ENCODE data around the gene TTC17. TPM values are rescaled to one million over a fixed set of nuclear protein-coding genes. Genes with fewer than 3 reads are reported as not detected.
"Not testable (repeated sequence)": the region's sequence is repeated elsewhere in the genome, so short reads cannot be mapped to it uniquely, and the experiment has no call there.

The TTC17 gene
- total and polyA plus RNA-seq, 2 donors (not counting 1 experiment from before 2014, with no cell fraction given): 68.7 to 176 TPM

GRCh38 chr11:43399983-43400630 is 41.4 kb downstream of the TTC17 start:
- no peaks in the 10 kb centered on the region for H3K9me3 Mint-ChIP-seq (ENCODE audit: insufficient read depth)
- H3K4me3 Mint-ChIP-seq: no peak overlapping the region
- H3K27me3 Mint-ChIP-seq: no peaks in the 10 kb centered on the region
- H3K27ac Mint-ChIP-seq: no peak overlapping the region
- CTCF ChIA-PET: no interaction called here
- Histone ChIP-seq H3K79me2 (ENCODE audit: control insufficient read depth, insufficient read depth, low read length) (no peaks in the 10 kb centered on the region), H3K4me1 (ENCODE audit: control insufficient read depth in 2 of 2, insufficient read depth in 2 of 2, low read length in 2 of 2) (no peaks in the 10 kb centered on the region), H2AFZ (ENCODE audit: insufficient read depth, low read depth, low read length, poor library complexity, severe bottlenecking) (no peak overlapping the region), H3K4me3 (ENCODE audit: control extremely low read depth in 1 of 5, extremely low read depth in 1 of 5, insufficient read depth in 1 of 5, low read depth in 2 of 5, low read length in 4 of 5) (no peak overlapping the region), H3K27me3 (replicated peaks in 1 of 4; ENCODE audit: control extremely low read depth in 1 of 4, control insufficient read depth in 3 of 4, insufficient read depth in 4 of 4, low read length in 3 of 4) (no peaks in the 10 kb centered on the region), H3K36me3 (replicated peaks in 1 of 2; ENCODE audit: control extremely low read depth in 1 of 2, control insufficient read depth in 1 of 2, extremely low read depth in 1 of 2, insufficient read depth in 2 of 2, low read length in 1 of 2) (peaks cover 27 to 80% of the 10 kb centered on the region in 2 experiments), H3K9me3 (ENCODE audit: control extremely low read depth in 1 of 3, control insufficient read depth in 2 of 3, insufficient read depth in 1 of 3, low read length in 2 of 3) (no peaks in the 10 kb centered on the region), H3K9ac (ENCODE audit: low read length) (no peak overlapping the region), H4K20me1 (ENCODE audit: control insufficient read depth, insufficient read depth, low read length, poor library complexity, severe bottlenecking) (no peaks in the 10 kb centered on the region), H3K4me2 (replicated peaks; ENCODE audit: low read depth, low read length, poor library complexity, severe bottlenecking) (no peak overlapping the region), H3K27ac (ENCODE audit: low read length in 2 of 2) (no peak overlapping the region)
- POLR2A ChIA-PET: no interaction called here
- WGBS (ENCODE audit: insufficient coverage): no CpG with 5 or more reads among the region's 2 CpGs
- peaks cover 2% of the 10 kb centered on the region for H3K4me1 Mint-ChIP-seq
- ATAC-seq (ENCODE audit: low read depth): no peak
- TF ChIP-seq EZH2 (IDR thresholded peaks at IDR 0.05; ENCODE audit: borderline replicate concordance, insufficient read depth, low read depth, low read length, poor library complexity, severe bottlenecking) (no peak), CTCF (IDR thresholded peaks at IDR 0.05) (no peak)
- no peak for DNase-seq
- intact Hi-C loops (cut with micrococcal nuclease): no loop called here

- ATAC-seq (ENCODE audit: low read depth) (no peak), DNase-seq (no peak)
- Mint-ChIP-seq H3K27me3 (no peaks in the 10 kb centered on the region), H3K27ac (no peak overlapping the region), H3K4me3 (no peak overlapping the region), H3K4me1 (peaks cover 2% of the 10 kb centered on the region), H3K9me3 (ENCODE audit: insufficient read depth) (no peaks in the 10 kb centered on the region)
- no peaks in the 10 kb centered on the region for H3K79me2 ChIP-seq (ENCODE audit: control insufficient read depth, insufficient read depth, low read length)
- no peak overlapping the region for H3K4me3 ChIP-seq (ENCODE audit: control extremely low read depth in 1 of 5, extremely low read depth in 1 of 5, insufficient read depth in 1 of 5, low read depth in 2 of 5, low read length in 4 of 5)
- no peak overlapping the region for H2AFZ ChIP-seq (ENCODE audit: insufficient read depth, low read depth, low read length, poor library complexity, severe bottlenecking)
- POLR2A ChIA-PET: no interaction called here
- H4K20me1 ChIP-seq (ENCODE audit: control insufficient read depth, insufficient read depth, low read length, poor library complexity, severe bottlenecking): no peaks in the 10 kb centered on the region
- CTCF ChIA-PET: no interaction called here
- H3K9me3 ChIP-seq (ENCODE audit: control extremely low read depth in 1 of 3, control insufficient read depth in 2 of 3, insufficient read depth in 1 of 3, low read length in 2 of 3): no peaks in the 10 kb centered on the region
- H3K27ac ChIP-seq (ENCODE audit: low read length in 2 of 2): no peak overlapping the region
- TF ChIP-seq EZH2 (IDR thresholded peaks at IDR 0.05; ENCODE audit: borderline replicate concordance, insufficient read depth, low read depth, low read length, poor library complexity, severe bottlenecking) (no peak), CTCF (IDR thresholded peaks at IDR 0.05) (no peak)
- WGBS (ENCODE audit: insufficient coverage): 100% methylated on average over 3 of the region's 6 CpGs
- H3K4me2 ChIP-seq (replicated peaks; ENCODE audit: low read depth, low read length, poor library complexity, severe bottlenecking): no peak overlapping the region
- H3K27me3 ChIP-seq (replicated peaks in 1 of 4; ENCODE audit: control extremely low read depth in 1 of 4, control insufficient read depth in 3 of 4, insufficient read depth in 4 of 4, low read length in 3 of 4): no peaks in the 10 kb centered on the region
- H3K36me3 ChIP-seq (replicated peaks in 1 of 2; ENCODE audit: control extremely low read depth in 1 of 2, control insufficient read depth in 1 of 2, extremely low read depth in 1 of 2, insufficient read depth in 2 of 2, low read length in 1 of 2): peaks cover 27 to 82% of the 10 kb centered on the region in 2 experiments
- H3K9ac ChIP-seq (ENCODE audit: low read length): no peak overlapping the region
- no peaks in the 10 kb centered on the region for H3K4me1 ChIP-seq (ENCODE audit: control insufficient read depth in 2 of 2, insufficient read depth in 2 of 2, low read length in 2 of 2)
- intact Hi-C loops (cut with micrococcal nuclease): no loop called here
These were observed 42.5 kb downstream of the TTC17 start for GRCh38 chr11:43401252-43401651.

DNA sequence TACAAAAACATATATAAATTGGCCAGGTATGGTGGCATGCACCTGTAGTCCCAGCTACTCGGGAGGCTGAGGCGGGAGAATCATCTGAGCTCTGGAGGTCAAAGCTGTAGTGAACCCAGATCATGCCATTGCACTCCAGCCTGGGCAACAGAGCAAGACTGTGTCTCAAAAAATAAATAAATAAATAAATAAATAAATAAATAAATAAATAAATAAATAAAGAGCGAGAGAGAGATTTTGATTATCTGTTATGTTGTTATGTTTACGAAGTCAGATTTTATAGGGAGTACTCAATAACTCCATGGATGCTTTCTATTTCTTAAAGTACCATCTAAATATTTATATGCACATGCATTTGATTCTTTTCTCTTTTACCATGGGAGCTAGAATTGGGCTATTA is 43.1 kb downstream of the TTC17 start:
- H4K20me1 ChIP-seq (ENCODE audit: control insufficient read depth, insufficient read depth, low read length, poor library complexity, severe bottlenecking); CTCF ChIA-PET; H3K9me3 ChIP-seq (ENCODE audit: control extremely low read depth in 1 of 3, control insufficient read depth in 2 of 3, insufficient read depth in 1 of 3, low read length in 2 of 3); ATAC-seq (ENCODE audit: low read depth); H3K4me2 ChIP-seq (replicated peaks; ENCODE audit: low read depth, low read length, poor library complexity, severe bottlenecking); H3K9ac ChIP-seq (ENCODE audit: low read length); H3K4me3 ChIP-seq (ENCODE audit: control extremely low read depth in 1 of 5, extremely low read depth in 1 of 5, insufficient read depth in 1 of 5, low read depth in 2 of 5, low read length in 4 of 5); DNase-seq; H3K4me1 Mint-ChIP-seq; H3K27ac Mint-ChIP-seq; H3K9me3 Mint-ChIP-seq (ENCODE audit: insufficient read depth); intact Hi-C loops (cut with micrococcal nuclease); H3K27ac ChIP-seq (ENCODE audit: low read length in 2 of 2); H3K79me2 ChIP-seq (ENCODE audit: control insufficient read depth, insufficient read depth, low read length); H3K4me1 ChIP-seq (ENCODE audit: control insufficient read depth in 2 of 2, insufficient read depth in 2 of 2, low read length in 2 of 2); H2AFZ ChIP-seq (ENCODE audit: insufficient read depth, low read depth, low read length, poor library complexity, severe bottlenecking); H3K27me3 ChIP-seq (replicated peaks in 1 of 4; ENCODE audit: control extremely low read depth in 1 of 4, control insufficient read depth in 3 of 4, insufficient read depth in 4 of 4, low read length in 3 of 4); H3K4me3 Mint-ChIP-seq; POLR2A ChIA-PET; H3K27me3 Mint-ChIP-seq: not testable (repeated sequence)
- WGBS (ENCODE audit: insufficient coverage): no CpG with 5 or more reads among the region's 4 CpGs
- H3K36me3 ChIP-seq (replicated peaks in 1 of 2; ENCODE audit: control extremely low read depth in 1 of 2, control insufficient read depth in 1 of 2, extremely low read depth in 1 of 2, insufficient read depth in 2 of 2, low read length in 1 of 2): peaks cover 23 to 82% of the 10 kb centered on the region in 2 experiments
